ENCODE data around the gene PRR16.
"Not testable (repeated sequence)": the region's sequence is repeated elsewhere in the genome, so short reads cannot be mapped to it uniquely, and the experiment has no call there.

The PRR16 gene

DNA sequence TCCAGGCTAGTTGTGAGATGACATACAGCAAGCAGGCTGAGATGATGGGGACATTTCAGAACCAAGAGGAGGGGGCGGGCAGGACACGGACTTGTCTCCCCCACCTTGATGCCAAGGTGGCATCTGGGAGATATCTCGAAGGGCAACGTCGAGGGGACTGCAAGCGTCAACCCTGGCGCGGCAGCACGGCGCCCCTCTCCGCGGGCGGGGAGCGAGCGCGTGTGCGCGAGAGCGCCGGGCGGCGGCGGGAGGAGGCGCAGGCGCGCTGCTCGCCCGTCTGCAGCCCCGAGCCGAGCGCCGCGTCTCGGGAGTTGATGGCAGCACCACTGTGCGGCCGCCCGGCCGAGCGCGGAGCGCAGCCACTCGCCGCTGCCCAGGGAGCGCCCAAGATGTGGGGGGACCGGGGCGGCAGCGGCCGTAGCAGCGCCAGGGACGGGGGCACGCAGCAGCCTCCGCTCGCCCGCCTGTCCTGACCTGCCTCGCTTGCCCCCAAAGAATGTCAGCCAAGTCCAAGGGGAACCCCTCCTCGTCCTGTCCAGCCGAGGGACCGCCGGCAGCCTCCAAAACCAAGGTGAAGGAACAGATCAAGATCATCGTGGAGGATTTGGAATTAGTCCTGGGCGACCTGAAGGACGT lies at the start of gene PRR16:
Gene PRR16, plus strand, starts transcription at position 310 of the 636 bp plus-strand sequence.
- peak; percentile 22 for DNase-seq (ENCODE audit: low spot score)

- no peak for DNase-seq (ENCODE audit: low spot score)
These were observed 48.1 kb upstream of the PRR16 start for GRCh38 chr5:120415985-120416384.

- no peak for DNase-seq (ENCODE audit: low spot score)
These were observed 45.0 kb upstream of the PRR16 start for GRCh38 chr5:120419127-120419526.

DNA sequence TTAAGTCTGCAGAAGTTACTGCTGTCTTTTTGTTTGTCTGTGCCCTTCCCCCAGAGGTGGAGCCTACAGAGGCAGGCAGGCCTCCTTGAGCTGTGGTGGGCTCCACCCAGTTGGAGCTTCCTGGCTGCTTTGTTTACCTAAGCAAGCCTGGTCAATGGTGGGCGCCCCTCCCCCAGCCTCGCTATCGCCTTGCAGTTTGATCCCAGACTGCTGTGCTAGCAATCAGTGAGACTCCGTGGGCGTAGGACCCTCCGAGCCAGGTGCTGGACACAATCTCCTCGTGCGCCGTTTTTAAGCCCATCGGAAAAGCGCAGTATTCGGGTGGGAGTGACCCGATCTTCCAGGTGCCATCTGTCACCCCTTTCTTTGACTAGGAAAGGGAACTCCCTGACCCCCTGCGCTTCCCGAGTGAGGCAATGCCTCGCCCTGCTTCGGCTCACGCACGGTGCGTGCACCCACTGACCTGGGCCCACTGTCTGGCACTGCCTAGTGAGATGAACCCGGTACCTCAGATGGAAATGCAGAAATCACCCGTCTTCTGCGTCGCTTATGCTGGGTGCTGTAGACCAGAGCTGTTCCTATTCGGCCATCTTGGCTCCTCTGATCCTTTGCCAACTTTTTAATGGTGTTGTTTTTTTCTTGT lies 37.3 kb upstream of the PRR16 start:
- not testable (repeated sequence) for DNase-seq (ENCODE audit: low spot score)

GRCh38 chr5:120430572-120430971 lies 33.5 kb upstream of the PRR16 start:
- no peak for DNase-seq (ENCODE audit: low spot score)

DNA sequence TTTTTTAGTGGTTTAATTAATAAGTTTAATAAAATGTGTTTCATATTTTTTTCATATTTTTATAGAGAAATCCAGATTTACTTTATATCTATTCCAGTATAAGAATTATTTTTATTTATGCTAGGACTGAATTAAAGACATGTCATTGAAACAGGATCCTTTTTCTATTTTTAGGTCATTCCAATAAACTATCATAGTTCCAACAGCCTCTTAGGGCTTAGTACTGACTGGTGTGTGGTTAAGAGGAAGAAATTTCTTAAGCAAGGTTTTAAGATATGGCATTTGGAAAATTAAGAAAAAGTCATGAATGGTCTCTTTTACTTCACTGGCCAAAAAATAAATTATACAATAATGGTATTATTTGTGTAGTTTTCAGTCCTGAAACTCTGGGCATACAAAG lies 31.2 kb upstream of the PRR16 start:
- DNase-seq (ENCODE audit: low spot score): no peak

DNA sequence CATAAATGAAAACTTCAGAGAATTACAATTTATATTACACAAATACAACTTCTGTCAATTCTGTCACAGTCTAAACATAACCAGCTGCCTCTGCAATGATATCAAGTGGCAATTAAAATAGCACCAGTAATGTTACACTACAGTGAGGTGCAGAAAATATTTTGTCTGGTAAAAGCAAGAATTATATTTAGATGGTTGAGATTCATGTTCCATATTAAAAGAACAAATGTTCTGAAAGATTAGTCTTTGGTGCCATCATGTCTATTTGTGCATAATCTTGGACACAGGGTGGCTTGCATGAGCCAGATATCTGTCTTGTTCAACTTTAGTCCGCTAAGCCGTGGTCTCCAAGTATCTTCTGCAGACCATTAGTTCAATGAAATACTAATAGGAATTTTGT lies 29.0 kb upstream of the PRR16 start:
- no peak for DNase-seq (ENCODE audit: low spot score)

DNA sequence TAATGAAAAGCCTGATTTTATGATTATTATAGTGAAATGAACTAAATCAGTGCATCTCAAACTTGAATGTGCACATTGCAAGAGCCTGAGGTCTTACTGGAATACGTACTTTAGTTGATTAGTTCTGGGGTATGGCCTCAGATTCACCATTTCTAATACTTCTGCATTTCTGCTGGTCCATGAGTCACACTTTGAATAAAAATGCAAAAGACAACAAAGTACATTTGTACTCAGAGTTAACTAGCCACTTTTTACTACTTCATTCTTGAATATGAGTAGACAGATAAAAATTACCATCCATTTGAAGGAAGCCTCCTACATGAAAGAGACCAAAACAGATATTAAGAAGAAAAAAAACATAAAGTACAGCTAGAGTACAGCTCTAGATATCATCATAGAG lies 27.1 kb upstream of the PRR16 start:
- no peak for DNase-seq (ENCODE audit: low spot score)

DNA sequence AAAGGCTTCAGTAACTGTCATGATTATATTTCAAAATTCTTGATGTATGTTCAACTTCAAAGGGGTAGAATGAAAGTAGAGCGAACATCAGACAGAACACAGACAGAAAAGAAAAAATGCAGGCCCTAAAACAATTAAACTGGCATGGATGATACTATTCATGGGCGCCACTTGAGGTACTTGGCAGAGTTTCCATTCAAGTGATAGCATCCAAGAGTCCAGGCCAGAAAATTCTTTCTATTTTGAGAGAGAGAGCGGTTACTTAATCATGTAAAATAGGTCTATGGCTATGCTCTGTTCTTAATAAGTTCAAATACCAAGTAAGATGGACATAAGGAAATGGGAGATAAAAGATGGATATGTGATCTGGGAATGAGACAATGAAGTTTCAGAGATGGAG lies 21.4 kb upstream of the PRR16 start:
- no peak for DNase-seq (ENCODE audit: low spot score)

DNA sequence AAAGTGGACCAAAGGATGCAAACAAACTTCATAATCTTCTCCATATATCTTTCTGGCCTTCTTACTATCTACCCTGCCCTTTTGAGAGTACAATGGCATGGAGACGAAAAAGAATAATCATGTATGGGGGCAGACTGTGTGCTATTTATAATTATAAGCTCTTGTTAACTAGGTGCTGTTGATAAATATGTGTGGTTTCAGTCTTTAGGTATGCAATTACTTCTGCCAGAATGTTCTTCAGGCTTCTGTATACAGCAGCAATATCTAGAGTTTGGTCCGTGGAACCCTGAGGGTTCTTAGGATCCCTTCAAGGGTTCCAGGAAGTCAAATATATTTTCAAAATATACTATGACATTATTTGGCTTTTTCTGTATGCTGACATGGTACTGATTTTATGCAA lies 20.5 kb upstream of the PRR16 start:
- no peak for DNase-seq (ENCODE audit: low spot score)

DNA sequence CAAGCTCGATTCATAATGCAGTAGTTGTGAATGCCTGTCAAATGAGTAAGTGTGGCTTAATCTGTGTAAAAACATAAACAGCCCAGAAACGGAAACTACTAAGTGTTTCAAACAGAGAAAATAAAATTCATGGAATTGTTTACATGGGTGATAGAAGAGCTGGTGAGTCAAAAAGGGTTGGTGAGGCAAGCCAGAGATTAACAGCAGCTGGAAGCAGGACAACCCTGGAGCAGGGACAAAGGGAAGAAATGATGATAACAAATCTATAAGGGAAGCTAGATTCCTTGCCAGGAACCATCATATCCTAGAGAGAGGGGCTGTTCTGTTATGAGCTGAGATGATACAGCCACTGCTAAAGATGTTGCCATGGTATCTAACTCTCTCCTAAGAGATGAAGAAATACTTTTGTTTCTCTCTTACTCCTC lies 18.0 kb upstream of the PRR16 start:
- DNase-seq (ENCODE audit: low spot score): no peak

DNA sequence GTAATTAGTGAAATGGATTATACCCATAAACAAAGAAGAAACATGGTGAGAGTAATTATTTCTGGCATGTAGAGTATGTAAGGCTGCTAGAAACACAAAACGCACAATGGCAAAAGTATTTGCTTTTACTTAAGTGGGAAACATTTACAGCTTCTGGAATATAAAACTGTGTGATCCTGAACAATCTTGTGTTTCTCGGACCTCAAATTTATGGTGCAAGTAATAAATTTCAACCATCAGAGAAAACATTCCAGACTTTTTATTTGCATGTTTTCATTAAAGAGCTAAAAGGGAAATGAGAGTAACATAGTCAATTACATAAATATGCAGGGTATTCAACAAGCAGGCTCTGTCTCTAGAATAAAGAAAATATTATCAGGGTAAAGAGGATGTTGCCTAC lies 17.2 kb upstream of the PRR16 start:
- DNase-seq (ENCODE audit: low spot score): no peak

GRCh38 chr5:120447706-120448239 lies 16.3 kb upstream of the PRR16 start:
- DNase-seq (ENCODE audit: low spot score): no peak

GRCh38 chr5:120449501-120449900 lies 14.6 kb upstream of the PRR16 start:
- no peak for DNase-seq (ENCODE audit: low spot score)

GRCh38 chr5:120450910-120451309 lies 13.2 kb upstream of the PRR16 start:
- DNase-seq (ENCODE audit: low spot score): no peak

DNA sequence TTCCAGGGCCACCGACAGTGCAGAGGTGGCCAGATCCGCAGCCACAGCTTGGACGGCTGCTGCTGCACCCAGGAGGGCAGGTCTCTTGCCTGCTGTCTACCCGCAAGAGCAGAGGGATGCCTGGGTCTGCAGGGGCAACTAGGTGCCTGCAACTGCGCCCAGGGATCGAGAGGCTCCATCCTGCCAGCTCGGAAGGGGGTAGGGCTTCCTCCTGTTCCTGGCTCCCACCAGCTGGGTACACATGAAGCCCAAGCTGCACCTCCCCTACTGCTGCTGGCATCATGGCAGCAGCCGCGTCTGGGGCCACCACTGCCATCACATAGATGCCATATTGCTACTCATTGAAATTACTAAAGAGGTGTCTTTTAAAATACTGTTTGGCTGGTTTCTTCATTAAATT lies 12.7 kb upstream of the PRR16 start:
- DNase-seq (ENCODE audit: low spot score): no peak

DNA sequence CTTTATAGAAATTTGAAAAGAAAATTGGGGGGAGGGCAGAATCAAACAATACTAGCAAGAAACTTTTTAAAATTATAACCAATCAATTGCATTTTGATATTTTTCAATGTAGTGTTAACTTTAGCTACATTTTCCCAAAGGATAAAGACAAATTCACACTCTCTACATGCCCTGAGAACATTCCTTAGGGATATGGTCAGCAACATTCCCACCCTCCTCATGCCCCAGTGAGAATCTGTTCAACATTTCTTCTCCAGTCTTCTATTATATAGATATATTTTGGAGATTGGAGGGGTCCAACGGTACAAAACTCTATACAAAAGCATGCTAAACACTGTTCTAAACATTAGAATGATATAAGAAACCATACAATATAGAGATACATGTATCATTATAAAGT lies 11.6 kb upstream of the PRR16 start:
- no peak for DNase-seq (ENCODE audit: low spot score)

- no peak for DNase-seq (ENCODE audit: low spot score)
These were observed 9.9 kb upstream of the PRR16 start for GRCh38 chr5:120454094-120454798.

- DNase-seq (ENCODE audit: low spot score): no peak
These were observed 8.1 kb upstream of the PRR16 start for GRCh38 chr5:120456006-120456405.

- DNase-seq (ENCODE audit: low spot score): no peak
These were observed 6.1 kb upstream of the PRR16 start for GRCh38 chr5:120457839-120458507.

DNA sequence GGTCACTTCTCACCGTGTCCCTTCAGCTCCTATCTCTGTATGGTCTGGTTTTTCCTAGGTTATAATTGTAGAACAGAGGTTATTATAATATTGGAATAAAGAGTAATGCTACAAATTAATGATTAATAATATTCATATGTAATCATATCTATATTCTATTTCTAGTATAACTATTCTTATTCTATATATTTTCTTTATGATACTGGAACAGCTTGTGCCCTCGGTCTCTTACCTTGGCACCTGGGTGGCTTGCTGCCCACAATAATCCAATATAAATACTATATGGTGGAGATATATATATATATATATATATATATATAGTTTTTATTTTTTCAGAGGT lies 5.6 kb upstream of the PRR16 start:
- not testable (repeated sequence) for DNase-seq (ENCODE audit: low spot score)

- no peak for DNase-seq (ENCODE audit: low spot score)
These were observed 2.8 kb upstream of the PRR16 start for GRCh38 chr5:120461251-120461650.

All from HuH-7.5 (cell line).